SIG-M5 (cell line): ENCODE results near the gene PHYKPL.
"Not testable (repeated sequence)": the region's sequence is repeated elsewhere in the genome, so short reads cannot be mapped to it uniquely, and the experiment has no call there.

Source experiments
- DNase-seq: peaks from one replicate; lab custom pipeline; 2025; lab: John Stamatoyannopoulos, UW

Gene PHYKPL

DNA sequence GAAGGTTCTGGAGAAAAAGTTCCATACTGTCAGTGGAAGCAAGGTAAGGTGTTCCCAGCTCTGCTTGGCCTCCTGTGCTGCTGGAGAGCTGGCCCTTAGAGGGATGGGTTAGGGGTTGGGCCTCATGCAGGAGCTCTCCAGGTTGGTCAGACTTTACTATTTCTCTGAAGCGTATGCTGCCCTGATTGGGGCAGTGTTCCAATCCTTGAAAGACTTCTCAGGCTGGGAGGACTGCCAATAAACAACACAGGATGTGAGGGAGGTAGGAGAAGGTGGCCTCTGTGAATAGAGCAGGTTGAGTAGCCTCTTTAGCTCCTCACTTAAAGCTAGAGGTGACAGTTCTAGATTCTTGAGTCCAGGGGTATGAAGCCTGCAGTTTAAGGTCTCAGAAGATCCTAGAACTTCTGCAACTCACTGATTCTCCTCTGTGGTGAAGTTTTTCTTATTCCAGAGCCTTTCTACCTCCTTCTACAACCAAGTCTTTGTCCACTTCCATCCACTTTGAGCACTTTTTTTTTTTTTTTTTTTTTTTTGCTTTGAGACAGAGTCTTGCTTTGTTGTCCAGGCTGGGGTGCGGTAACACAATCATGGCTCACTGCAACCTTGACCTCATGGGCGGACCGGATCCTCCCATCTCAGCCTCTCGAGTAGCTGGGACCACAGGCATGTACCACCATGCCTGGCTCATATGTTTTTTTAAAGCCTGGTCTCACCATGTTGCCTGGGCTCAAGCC lies 25.3 kb downstream of the PHYKPL start:
- DNase-seq, result no peak

DNA sequence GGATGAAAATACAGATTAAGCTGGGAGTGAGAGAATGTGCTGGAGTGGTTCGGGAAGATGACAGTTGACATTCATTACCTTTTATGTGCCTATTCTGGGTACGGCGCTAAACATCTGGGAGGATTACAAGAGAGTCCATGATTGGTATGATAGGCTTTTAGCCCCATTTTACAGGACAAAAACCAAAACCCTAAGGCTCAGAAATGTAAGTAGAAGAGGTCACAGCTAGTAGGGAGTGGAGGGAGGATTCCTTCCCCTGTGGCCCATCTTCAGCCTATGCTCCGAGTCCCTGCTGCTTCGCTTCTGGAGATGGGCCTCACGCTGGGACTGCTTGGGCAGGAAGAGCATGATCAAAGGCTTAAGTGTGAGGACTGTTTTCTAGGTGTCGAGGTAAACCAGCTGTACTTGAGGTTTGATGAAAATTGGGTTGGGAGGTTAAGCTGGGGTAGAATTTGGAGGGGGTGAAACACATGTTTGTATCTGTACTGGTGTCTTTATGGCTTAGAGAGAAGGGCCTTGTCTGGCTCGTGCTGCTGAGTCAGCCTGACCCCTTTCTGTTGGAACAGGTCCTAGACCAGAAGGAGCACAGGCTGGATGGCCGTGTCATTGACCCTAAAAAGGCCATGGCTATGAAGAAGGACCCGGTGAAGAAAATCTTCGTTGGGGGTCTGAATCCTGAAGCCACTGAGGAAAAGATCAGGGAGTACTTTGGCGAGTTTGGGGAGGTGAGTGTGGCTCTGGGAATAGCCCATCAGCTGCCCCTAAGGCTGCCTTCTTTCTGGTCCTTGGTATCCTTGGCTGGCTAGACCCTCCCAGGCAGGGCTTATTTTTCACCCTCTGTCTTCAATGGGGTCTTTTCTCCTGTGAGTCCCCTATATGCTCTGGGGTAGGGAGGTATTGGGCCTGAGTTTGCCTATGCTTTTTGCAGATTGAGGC lies 26.2 kb downstream of the PHYKPL start:
- no peak for DNase-seq

DNA sequence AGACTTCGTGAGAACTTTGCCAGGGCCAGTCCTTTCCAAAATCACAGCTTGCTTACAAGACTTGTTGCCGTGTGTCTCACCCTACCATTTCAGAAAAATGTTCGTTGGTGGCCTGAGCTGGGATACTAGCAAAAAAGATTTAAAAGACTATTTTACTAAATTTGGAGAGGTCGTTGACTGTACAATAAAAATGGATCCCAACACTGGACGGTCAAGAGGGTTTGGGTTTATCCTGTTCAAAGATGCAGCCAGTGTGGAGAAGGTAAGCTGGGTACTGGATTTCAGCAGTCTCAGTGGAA lies 26.9 kb downstream of the PHYKPL start:
- DNase-seq, result no peak

DNA sequence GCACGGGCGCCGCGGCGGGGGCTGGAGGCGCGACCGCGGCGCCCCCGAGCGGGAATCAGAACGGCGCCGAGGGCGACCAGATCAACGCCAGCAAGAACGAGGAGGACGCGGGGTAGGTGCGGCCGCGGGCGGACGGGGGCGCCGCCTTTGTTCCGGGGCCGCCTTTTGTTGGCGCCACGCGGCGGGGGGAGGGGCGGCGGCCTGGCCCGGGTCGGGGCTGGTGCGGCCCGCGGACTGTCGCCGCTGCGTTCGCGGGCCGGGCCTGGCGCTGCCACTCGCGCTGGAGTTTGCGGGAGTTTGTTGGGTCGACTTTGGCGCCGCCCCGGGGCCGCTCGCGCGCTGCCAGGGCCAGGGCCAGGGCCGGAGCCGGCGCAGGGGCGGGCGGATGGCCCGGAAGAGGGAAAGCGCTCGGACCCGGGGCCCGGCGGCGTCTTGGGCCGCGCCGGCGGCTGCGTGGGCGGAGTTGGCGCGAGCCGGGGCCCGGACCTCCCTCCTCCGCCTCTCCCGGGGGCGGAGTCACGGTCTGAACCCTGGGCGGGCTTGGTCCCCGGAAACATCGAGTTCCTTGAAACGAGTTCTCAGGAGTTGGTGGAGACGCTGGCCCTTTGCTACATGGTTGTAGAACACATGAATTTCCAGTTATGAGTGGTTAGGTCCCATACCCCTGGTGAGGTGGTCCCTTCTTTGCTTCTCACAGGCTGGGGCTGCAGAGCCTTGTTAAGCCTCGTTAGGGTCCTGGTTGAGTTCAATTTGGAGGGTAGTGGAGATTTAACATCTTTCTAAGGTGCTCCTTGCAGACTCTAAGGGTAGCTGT lies 27.5 kb downstream of the PHYKPL start:
- no peak for DNase-seq

DNA sequence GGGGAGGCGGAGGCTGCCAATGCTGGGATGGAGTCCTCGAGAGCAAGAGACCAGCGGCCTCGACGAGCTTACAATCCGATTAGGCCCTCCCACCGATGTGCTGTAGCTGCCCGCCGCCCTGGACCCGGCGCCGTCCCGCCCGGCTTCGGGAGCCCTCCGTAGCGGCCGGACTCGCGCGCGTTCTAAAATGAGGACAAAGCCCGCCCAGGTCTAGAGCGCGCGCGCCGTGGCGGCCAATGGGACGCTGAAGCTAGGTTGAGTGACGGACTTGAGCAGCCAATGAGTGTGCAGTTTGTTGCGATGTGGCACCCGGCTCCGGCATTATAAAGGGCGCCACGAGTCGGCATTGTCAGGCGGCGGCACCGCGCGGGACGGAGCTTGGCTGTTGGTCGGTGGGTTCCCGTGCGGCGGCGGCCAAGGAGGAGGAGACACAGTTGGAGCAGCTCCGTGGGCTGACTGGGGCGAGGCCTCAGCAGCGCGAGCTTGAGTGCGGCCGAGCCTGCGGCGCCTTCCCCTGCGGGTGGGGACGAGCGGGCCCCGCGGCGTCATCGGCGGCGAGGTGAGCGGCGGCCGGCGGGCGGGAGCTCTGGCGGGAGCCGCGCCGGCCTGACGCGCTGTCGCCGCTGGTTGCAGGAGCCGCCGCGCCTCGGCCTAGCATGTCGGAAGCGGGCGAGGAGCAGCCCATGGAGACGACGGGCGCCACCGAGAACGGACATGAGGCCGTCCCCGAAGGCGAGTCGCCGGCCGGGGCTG lies 28.2 kb downstream of the PHYKPL start, which contains the start of gene HNRNPAB:
TSS of gene HNRNPAB (plus strand) at position 352 of the 753 bp plus-strand sequence. CDS start at position 657, 305 bp downstream.
- peak; percentile 60 for DNase-seq

DNA sequence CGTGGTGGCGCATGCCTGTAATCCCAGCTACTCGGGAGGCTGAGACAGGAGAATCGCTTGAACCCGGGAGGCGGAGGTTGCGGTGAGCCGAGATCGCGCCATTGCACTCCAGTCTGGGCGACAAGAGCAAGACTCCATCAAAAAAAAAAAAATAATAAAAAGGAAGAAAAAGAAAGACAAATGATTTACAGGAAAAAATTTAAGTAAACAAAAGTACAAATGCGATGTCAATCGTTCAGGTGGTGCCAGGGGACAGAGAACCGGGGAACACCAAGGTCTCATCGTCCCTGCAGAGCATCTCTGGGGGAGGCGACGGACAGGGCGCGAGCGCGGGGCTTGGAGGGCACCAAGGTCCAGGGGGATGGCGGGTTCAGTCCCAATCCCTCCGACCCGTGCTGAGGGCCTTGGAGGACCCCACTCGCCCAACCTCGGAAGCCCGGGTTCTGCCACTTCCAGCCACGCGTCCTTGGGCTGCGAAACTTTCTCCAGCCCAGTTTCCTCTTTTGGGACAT lies 28.9 kb downstream of the PHYKPL start:
- DNase-seq, result no peak

DNA sequence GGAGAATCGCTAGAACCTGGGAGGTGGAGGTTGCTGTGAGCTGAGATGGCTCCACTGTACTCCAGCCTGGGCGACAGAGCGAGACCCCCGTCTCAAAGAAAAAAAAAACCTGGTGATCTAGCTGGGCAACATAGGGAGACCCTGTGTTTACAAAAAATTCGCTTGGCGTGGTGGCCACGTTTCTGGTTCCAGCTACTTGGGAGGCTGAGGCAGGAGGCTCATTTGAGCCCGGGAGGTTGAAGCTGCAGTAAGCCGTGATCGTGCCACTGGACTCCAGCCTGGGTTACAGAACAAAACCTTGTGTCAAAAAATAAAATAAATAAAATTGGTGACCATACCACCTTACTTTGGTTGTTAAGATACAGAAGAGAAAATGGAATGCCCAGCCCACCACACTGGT lies 30.1 kb downstream of the PHYKPL start:
- DNase-seq, result no peak

DNA sequence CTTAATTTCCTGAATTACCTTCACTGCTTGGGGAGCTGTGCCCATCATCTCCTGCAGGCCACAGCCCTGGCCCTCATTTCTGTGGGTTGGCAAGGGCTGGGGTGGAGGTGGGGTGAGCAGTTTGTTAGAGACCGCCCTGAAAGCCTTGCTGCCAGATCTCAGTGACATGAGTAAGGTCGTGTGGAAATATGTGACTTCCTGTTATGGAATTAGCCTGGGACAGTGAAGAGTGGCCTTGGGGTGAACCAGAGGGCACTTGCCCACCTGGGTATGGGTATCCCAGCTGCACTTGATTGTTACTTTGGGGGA lies 30.7 kb downstream of the PHYKPL start:
- no peak for DNase-seq

DNA sequence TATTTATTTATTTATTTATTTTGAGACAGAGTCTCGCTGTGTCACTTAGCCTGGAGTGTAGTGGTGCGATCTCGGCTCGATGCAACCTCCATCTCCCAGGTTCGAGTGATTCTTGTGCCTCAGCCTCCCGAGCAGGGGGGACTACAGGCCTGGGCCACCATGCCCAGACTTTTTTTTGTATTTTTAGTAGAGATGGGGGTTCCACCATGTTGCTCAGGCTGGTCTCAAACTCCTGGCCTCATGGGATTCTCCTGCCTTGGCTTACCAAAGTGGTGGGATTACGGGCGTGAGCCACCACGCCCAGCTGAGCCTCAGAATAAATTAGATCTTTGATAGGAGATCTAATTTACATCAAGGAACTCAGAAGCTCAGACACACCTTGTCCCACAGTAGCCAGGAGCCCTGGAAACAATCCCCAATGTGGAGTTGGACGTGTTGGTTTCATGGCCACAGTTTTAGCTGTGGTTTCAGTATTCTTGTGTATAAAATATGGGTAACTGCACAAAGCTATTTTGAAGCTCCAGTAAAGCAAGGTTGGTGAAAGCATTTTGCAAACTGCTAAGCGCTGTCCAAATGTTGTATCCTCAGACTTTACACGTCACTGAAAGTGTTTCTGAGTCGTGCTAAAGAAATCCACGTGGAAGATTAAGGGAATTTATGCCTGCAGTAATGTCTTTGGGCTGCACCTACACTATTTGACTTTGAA lies 31.2 kb downstream of the PHYKPL start:
- DNase-seq, result no peak

DNA sequence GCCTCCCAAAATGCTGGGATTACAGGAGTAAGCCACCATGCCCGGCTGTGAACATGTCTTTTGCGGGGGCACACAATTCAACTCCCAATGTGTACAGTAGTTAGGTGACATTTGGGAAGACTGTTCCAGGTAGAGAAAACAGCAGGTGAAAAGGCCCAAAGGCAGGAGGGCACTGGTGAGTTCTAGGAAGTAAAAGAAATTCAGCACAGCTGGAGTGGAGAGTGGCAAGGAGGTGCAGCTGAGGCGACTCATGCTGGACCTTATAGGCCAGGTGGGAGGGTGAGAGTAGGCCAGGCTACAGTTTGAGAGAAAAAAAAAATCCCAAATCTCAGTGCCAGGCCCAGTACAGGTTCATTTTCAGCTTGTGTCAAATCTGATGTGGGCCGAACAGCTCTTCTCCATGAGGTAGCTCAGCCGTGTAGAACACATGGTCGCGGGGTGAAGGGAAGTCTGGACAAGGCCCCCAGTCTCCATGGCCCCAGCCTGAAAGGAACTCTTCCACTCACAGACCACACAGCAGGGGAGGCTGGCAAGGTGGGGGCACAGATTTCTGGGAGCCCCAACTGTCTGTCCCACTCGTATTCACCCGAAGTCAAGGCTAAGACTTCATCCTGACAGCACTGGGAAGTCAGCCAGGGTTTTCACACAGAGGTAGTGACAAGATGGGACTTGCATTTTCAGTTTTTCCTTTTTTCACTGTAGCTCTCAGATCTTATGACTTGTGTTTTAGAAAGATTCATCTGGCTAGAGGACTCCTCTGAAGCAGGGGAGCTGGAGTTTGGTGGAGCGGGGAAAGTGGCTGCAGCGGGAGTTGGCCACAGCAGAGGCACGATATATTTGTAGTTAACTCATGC lies 32.8 kb downstream of the PHYKPL start:
- no peak for DNase-seq

DNA sequence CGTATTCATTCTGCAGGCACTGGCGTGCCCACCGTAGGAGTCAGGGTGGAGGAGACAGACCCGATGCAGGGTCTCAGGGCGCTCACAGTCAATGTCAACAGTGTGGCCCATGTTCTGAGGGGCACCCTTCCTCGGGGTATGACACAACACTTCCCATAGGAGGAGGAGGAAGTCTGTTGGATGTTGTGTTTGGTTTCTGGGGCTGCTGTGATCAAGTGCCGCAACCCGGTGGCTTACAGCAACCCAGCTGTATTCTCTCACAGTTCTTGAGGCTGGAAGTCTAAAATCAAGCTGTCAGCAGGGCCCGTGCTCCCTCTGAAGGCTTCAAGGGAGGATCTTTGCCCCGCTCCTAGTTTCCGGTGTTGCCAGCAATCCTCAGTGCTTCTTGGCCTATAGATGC lies 33.9 kb downstream of the PHYKPL start:
- DNase-seq, result no peak

DNA sequence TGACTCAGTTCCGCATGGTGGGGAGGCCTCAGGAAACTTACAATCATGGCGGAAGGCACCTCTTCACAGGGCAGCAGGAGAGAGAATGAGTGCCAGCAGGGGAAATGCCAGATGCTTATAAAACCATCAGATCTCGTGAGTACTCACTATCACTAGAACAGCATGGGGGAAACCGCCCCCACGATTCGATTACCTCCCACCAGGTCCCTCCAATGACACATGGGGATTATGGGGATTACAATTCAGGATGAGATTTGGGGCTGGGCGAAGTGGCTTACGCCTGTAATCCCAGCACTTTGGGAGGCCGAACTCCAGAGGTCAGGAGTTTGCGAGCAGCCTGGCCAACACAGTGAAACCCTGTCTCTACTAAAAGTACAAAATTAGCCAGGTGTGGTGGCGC lies 34.5 kb downstream of the PHYKPL start:
- not testable (repeated sequence) for DNase-seq

DNA sequence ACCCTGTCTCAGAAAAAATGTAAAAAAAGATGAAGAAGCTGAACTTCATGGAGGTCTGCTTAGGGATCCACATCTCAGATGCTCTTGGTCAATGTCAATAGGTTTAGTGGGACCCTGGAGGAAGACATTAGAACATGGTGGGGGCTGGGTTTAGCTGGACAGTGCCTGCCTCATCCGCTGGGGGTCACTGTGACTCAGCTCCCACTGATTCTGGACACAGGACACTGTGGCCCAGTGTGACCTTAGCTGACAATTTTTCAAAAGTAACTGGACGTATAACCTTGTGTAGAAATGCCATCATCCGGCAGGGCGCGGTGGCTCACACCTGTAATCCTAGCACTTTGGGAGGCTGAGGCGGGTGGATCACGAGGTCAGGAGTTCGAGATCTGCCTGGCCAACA lies 35.6 kb downstream of the PHYKPL start:
- no peak for DNase-seq

DNA sequence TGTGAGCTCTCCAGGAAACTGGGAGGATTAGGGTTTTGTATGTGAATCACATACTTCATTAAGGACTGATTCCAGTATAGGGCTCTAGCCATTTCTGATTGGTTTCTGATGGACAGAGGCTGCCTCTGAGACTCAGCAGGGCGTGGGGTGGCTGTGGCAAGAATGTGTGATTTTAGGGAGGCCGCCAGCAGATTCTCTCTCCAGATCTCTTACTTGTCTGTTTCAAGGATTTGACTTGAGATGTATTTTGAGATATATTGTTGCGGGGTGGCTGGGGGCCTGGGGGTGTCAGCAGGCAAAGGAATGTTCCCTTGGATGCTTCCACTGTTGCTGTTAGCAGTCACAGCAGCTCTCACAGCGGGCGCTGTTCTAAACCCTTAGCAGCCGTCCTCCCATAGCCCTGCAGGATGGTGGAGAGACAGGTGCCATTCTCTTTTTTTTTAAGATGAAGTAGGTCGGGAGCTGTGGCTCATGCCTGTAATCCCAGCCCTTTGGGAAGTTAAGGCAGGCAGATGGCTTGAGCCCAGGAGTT lies 36.3 kb downstream of the PHYKPL start:
- DNase-seq, result no peak

DNA sequence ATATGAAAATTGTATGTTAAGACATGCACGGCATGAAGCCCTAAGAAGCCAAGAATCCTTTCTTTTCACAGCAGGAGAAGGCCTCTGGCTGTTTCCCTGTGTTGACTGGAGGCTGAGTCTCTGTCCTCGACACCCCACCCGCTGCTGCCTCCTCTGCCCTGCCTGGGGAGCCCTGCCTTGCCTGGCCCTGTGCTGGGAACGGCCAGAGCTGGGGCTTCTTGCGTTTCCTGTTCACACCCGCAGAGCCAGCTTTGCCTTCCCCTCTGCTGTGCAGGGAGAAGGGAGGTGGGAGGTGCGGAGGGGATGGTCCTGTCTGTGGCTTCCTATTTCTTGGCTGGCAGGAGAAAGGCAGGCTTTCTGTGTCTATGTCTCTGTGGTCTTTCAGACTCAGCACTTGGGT lies 38.6 kb downstream of the PHYKPL start:
- DNase-seq, result no peak

DNA sequence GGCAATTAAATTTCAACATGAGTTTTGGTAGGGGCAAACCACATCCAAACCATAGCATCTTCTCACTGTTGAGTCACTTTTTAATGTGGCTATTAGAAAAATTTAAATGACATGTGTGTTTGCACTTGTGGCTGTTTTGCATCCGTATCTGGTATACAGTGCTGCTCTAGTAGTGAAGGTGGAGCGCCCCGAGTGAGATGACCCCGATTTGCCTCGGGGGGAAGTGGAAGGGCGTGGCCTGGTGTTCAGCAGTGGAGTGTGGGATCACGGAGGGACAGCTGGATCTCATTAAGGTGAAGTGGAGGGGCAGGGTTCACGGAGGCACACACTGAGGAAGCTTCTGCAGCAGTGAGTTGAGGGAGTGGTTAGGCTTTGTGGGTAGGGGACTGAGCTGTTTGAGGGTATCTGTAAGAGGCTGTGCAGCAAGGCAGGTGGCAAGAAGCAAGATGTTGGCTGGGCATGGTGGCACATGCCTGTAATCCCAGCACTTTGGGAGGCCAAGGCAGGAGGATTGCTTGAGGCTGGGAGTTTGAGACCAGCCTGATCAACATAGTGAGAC lies 39.3 kb downstream of the PHYKPL start:
- no peak for DNase-seq

DNA sequence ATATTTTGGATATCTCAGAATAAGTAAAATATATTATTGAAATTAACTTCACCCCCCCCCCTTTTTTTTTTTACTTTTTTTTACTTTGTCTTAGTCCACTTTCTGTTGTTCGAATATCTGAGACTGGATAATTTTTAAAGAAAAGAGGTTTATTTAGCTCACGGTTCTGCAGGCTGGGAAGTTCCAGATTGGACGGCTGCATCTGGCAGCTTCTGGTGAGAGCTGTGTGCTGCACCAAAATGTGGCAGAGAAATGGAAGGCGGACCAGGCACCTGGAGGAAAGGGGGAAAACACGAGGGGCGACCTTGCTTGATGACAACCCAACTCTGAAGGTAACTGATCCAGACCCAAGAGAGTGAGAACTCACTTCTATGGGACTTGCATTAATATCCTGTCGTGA lies 39.8 kb downstream of the PHYKPL start:
- no peak for DNase-seq

DNA sequence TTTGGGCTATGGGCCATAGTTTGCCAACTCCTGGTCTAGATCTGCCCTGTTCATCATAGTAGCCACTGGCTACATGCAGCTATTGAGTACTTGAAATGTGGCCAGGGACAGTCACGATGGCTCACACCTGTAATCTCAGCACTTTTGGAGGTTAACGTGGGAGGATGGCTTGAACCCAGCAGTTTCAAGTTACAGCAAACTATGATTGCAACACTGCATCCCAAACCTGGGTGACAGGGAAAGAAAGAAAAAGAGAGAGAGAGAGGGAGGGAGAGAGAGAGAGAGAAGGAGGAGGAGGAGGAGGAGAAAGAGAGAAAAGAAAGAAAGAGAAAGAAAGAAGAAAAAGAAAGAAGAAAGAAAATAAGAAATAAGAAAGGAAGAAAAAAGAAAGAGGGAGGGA lies 40.4 kb downstream of the PHYKPL start:
- no peak for DNase-seq

DNA sequence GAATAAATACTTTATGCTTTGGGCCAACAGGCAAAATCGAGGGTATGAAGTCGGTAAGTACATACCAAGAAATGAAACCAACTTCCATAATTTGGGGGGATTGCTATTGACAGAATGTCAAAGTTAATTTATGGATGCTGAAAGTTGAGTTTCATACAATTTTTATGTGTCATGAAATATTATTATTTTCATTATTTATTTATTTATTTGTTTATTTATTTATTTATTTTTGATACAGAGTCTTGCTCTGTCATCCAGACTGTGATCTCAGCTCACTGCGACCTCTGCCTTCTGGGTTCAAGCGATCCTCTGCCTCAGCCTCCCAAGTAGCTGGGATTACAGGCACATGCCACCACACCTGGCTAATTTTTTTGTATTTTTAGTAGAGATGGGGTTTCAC lies 40.9 kb downstream of the PHYKPL start:
- DNase-seq, result no peak

DNA sequence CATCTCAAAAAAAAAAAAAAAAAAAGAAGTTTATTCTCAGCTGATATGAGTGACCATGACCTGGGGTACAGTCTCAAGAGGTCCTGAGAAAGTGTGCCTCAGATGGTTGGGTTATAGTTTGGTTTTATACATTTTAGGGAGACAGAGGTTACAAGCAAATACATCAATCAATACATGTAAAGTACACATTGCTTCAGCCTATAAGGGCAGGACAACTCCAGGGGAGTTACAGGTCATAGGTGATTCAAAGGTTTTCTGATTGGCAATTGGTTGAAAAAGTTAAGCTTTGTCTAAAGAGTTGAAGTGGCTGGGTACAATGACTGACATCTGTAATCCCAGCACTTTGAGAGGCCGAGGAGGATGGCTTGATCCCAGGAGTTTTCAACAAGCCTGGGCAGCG lies 43.2 kb downstream of the PHYKPL start:
- DNase-seq, result no peak
